HEK293T (cell line): Measurements from ENCODE around the gene RPTOR.
A peak's percentile ranks its signal among the peaks of the same experiment; 100 is the strongest.

Experiments used
- CTCF ChIA-PET: fragments of 350-600 bp; formaldehyde crosslinking; extraction: SDS; loops from one replicate; lab custom pipeline; 2021; ENCODE audit warnings: antibody characterized with exemption, inconsistent platforms; lab: Yijun Ruan, JAX
- POLR2A ChIA-PET: fragments of 350-600 bp; formaldehyde crosslinking; extraction: SDS; loops from one replicate; lab custom pipeline; 2020; ENCODE audit warnings: antibody characterized with exemption, inconsistent platforms; lab: Yijun Ruan, JAX
- DNase-seq: peaks from one replicate; pipeline ENCODE4 v3.0.0; 2012; ENCODE audit warnings: mixed read lengths; ENCODE audit errors: extremely low spot score
- ARNT ChIP-seq: fragments of 450-650 bp; IDR thresholded peaks from 2 replicates; pipeline ENCODE4 v1.6.1; 2017; ENCODE audit warnings: mild to moderate bottlenecking
- BHLHE40 ChIP-seq: fragments of 450-650 bp; IDR thresholded peaks from 2 replicates; pipeline ENCODE4 v1.6.1; 2016; ENCODE audit warnings: mild to moderate bottlenecking, moderate library complexity, borderline replicate concordance
- CTBP1 ChIP-seq: fragments of 450-650 bp; IDR thresholded peaks from 2 replicates; pipeline ENCODE4 v1.6.1; 2016; ENCODE audit warnings: borderline replicate concordance
- ELF4 ChIP-seq: fragments of 450-650 bp; IDR thresholded peaks from 2 replicates; pipeline ENCODE4 v1.6.1; 2017; ENCODE audit warnings: antibody characterized with exemption
- FOXA1 ChIP-seq: fragments of 450-650 bp; IDR thresholded peaks from 2 replicates; pipeline ENCODE4 v1.6.1; 2016; ENCODE audit warnings: mild to moderate bottlenecking
- FOXK2 ChIP-seq: fragments of 450-650 bp; IDR thresholded peaks from 2 replicates; pipeline ENCODE4 v1.6.1; 2016; ENCODE audit warnings: mild to moderate bottlenecking
- FOXM1 ChIP-seq: fragments of 450-650 bp; IDR thresholded peaks from 2 replicates; pipeline ENCODE4 v1.6.1; 2017; ENCODE audit warnings: mild to moderate bottlenecking, borderline replicate concordance
- HDGF ChIP-seq: fragments of 450-650 bp; IDR thresholded peaks from 2 replicates; pipeline ENCODE4 v1.6.1; 2017; ENCODE audit warnings: antibody characterized with exemption, borderline replicate concordance
- L3MBTL2 ChIP-seq: fragments of 450-650 bp; conservative IDR thresholded peaks from 2 replicates; pipeline ENCODE4 v1.6.1; 2016; ENCODE audit warnings: mild to moderate bottlenecking
- LEF1 ChIP-seq: fragments of 450-650 bp; IDR thresholded peaks from 2 replicates; pipeline ENCODE4 v1.6.1; 2017; ENCODE audit warnings: mild to moderate bottlenecking, borderline replicate concordance
- NFRKB ChIP-seq: fragments of 450-650 bp; IDR thresholded peaks from 2 replicates; pipeline ENCODE4 v1.6.1; 2016; ENCODE audit warnings: mild to moderate bottlenecking, moderate library complexity
- PKNOX1 ChIP-seq: fragments of 450-650 bp; IDR thresholded peaks from 2 replicates; pipeline ENCODE4 v1.6.1; 2016
- SP1 ChIP-seq: fragments of 450-650 bp; IDR thresholded peaks from 2 replicates; pipeline ENCODE4 v1.6.1; 2017
- SUZ12 ChIP-seq: fragments of 450-650 bp; IDR thresholded peaks from 2 replicates; pipeline ENCODE4 v1.6.1; 2016; ENCODE audit warnings: mild to moderate bottlenecking
- TARDBP ChIP-seq: fragments of 450-650 bp; IDR thresholded peaks from 2 replicates; pipeline ENCODE4 v1.6.1; 2016
- ZNF384 ChIP-seq: fragments of 450-650 bp; IDR thresholded peaks from 2 replicates; pipeline ENCODE4 v1.6.1; 2016

Gene RPTOR

GRCh38 chr17:80827646-80828643 is 283.3 kb downstream of the RPTOR start:
- no peak for DNase-seq
- CTCF ChIA-PET = no interaction called here
- TF ChIP-seq BHLHE40 (no peak), CTBP1 (peak; percentile 34; the same call in 1 of the 2 replicates)
- POLR2A ChIA-PET = no interaction called here

- ChIA-PET CTCF (no interaction called here), POLR2A (no interaction called here)
- no peak for DNase-seq
- TF ChIP-seq TARDBP (no peak), ARNT (no peak), FOXA1 (no peak), ELF4 (no peak), FOXK2 (no peak), PKNOX1 (no peak), NFRKB (no peak), L3MBTL2 (no peak), LEF1 (no peak), SUZ12 (no peak), ZNF384 (no peak), CTBP1 (no peak), BHLHE40 (no peak), FOXM1 (no peak), SP1 (no peak), HDGF (no peak)
Observed at GRCh38 chr17:80829166-80829813, 284.7 kb downstream of the RPTOR start.

DNA sequence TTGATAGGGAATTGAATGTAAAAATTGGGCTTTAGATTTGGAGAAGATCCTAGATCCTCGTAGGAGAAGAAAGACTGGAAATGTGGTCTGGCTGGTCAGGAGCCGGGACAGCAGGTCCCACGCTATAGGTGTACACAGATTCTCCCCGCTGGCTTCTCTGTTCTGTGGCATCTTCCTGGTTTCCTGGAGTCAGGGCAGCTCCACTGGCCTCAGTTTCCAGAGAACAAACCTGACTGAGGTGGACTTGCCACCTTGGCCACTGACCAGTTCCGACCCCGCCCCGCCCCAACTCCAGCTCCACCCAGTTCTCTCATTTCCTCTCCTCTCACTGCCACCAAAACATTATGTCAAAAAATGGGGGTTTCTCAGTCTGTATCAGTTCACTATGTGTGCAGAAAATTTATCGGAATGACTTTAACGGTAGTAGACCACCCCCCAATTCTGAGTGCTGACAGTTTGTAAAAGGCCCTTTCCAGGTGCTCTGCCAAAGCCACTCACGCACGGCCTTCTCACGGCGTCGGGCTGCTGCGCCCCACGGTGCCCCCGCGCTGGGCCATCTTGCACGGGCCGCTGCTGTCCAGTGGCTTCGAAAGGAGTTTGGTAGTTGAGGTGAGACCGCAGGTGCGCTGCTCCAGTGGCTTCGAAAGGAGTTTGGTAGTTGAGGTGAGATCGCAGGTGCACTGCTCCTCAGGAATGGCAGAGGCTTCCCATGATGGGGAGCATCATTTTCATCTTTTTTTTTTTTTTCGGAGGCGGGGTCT is 285.6 kb downstream of the RPTOR start:
- no peak for TF ChIP-seq HDGF
- TF ChIP-seq ELF4 = no peak
- TF ChIP-seq NFRKB = no peak
- no peak for TF ChIP-seq ARNT
- DNase-seq = no peak
- POLR2A ChIA-PET = no interaction called here
- CTCF ChIA-PET = no interaction called here

GRCh38 chr17:80831491-80831890 is 286.9 kb downstream of the RPTOR start:
- ChIA-PET POLR2A (no interaction called here), CTCF (no interaction called here)
- DNase-seq = no peak
- no peak for TF ChIP-seq ARNT
- TF ChIP-seq ELF4 = no peak

GRCh38 chr17:80832266-80832676 is 287.6 kb downstream of the RPTOR start:
- ChIA-PET CTCF (interaction anchor here (1.5 kb wide), 1 partner anchor 67 kb away, joined by 7 read pairs; no protein-coding TSS in a partner anchor), POLR2A (interaction anchor here (1.5 to 1.8 kb wide), 4 partner anchors 9 to 356 kb away, joined by 5 to 9 read pairs (median 8); partner anchors contain the start of gene NPTX1)
- peak; percentile 93 for TF ChIP-seq PKNOX1
- no peak for TF ChIP-seq FOXK2
- TF ChIP-seq ELF4 = no peak
- DNase-seq = peak; percentile 28

- TF ChIP-seq CTBP1 (no peak), L3MBTL2 (0 out of 2 replicates have a peak, but pooled peaks have one; percentile 57), BHLHE40 (no peak), LEF1 (no peak), ARNT (no peak), NFRKB (no peak), FOXM1 (no peak), FOXA1 (no peak), ZNF384 (no peak), HDGF (0 out of 2 replicates have a peak, but pooled peaks have one; percentile 50)
- ChIA-PET CTCF (interaction anchor here (0.6 to 1.5 kb wide), 3 partner anchors 52 to 489 kb away, joined by 3 to 7 read pairs (median 3); no protein-coding TSS in a partner anchor), POLR2A (interaction anchor here (0.6 to 1.8 kb wide), 10 partner anchors 10 to 378 kb away, joined by 3 to 9 read pairs (median 4); partner anchors contain the start of gene NPTX1)
- peak; percentile 89 for DNase-seq
Observed at GRCh38 chr17:80832888-80833583, 288.4 kb downstream of the RPTOR start.
